HL-60/S4 treated with phorbol 12-myristate 13-acetate at 8.2 ng/mL for 4 days and 3 days (cell line): Measurements from ENCODE around the gene SLC25A52.
"Not testable (repeated sequence)": the region's sequence is repeated elsewhere in the genome, so short reads cannot be mapped to it uniquely, and the experiment has no call there.

ENCODE experiments used
- in situ Hi-C: fragments of 300-500 bp; cut with MboI; formaldehyde crosslinking; loops from 2 replicates; pipeline ENCODE4 v1.15.0; 2022; ENCODE audit warnings: low sequenced_read_pairs

The SLC25A52 gene, protein sequence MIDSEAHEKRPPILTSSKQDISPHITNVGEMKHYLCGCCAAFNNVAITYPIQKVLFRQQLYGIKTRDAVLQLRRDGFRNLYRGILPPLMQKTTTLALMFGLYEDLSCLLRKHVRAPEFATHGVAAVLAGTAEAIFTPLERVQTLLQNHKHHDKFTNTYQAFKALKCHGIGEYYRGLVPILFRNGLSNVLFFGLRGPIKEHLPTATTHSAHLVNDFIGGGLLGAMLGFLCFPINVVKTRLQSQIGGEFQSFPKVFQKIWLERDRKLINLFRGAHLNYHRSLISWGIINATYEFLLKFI

DNA sequence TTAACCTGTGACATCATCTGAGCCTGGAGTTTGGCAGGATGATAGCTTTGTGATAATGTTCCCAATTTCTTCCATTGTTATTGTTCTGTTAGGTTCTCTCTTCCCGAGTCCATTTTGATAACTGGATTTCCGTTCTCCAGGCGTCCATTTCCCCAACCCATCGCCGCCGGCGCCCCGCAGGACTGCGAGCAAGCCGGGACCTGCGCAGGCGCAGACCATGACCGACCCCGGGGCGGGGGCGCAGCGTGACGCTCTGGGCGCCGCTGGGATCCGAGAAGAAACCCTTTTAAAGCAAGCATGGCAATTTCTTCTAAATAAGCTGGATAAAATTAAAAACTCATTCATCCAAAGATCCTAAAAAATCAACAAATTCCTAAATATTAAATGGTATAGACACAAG lies at the start of gene SLC25A52:
SLC25A52 (minus strand) TSS at position 186 of the 400 bp plus-strand sequence. CDS start 219 bp downstream, outside the sequence.
- in situ Hi-C loops, result no loop called here

DNA sequence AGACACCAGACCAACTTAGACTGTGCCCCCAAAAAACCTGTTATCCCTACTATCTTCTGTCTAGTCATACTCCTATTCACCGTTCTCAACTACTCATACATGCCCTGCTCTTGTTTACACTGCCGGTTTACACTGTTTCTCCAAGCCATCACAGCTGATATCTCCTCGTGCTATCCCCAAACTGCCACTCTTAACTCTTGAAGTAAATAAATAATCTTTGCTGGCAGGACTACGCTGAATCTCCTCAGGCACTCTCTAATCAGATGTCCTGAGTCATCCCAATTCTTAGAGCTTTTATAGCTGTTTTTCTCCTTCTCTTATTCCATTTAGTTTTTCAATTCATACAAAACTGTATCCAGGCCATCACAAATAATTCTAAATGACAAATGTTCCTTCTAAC lies 48.4 kb upstream of the SLC25A52 start:
- in situ Hi-C loops, result not testable (repeated sequence)

DNA sequence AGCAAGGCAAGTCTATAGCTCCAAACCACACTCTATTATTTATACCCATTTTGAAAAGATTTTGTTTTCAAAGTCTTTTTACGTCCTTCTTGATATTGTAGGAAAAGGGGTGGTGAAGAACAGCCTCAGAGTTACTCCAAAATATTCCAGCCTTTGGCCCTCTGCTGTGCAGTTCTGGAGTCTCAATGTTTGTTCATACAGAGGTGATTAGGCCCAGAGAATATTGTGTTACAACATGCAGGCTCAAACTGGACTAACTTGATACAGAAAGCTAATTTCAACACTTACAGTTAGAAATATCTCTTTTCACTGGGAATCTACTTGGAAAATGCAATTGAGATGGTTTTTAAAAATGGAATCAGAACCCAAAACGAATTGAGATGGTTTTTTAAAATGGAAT lies 40.4 kb upstream of the SLC25A52 start:
- in situ Hi-C loops, result no loop called here

DNA sequence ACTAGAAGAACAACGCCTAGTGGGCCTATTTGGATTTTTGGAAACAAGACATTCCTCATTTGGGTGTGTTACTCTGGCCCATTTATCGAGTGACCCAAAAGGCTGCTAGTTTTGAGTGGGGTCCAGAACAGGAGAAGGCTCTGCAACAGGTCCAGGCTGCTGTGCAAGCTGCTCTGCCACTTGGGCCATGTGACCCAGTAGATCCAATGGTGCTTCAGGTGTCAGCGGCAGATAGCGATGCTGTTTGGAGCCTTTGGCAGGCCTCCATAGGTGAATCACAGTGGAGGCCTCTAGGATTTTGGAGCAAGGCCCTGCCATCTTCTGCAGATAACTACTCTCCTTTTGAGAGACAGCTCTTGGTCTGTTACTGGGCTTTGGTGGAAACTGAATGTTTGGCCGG lies 38.6 kb upstream of the SLC25A52 start:
- in situ Hi-C loops, result not testable (repeated sequence)

DNA sequence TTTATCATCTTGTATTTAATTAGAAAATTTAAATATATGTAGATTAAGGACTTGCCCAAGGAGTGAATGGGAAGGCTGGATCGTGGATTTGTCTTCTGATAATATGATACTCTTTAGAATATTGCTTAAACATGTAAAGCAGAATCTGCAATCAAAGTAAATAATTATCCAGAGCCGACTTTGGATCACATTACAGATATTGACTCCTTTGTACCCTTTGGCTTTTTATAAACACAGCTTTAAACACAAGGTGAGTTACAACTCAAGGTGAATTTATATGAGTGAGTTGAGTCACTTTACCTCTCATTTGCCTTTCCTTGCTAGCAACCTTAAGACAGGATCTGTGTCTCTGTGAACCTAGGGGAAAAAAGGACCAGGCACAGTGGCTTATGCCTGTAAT lies 37.7 kb upstream of the SLC25A52 start:
- in situ Hi-C loops, result no loop called here

DNA sequence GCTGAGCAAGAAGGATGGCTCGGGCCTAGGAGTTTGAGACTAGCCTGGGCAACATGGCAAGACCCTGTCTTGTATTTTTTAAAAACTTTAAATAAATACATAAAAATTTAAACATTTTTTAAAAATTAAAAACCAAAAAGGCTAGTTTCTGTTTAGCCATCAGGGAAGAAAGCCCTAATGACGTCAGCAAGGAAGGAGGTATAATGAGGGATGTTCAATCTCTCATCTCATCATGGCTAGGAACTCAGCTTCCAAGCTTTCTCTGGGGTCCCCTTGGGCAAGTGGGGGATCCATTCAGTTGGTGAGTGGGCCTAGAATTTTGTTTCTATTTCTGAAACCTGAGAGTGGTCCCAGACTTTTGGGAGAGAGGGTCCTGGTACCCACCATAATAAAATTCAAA lies 35.1 kb upstream of the SLC25A52 start:
- in situ Hi-C loops, result no loop called here

DNA sequence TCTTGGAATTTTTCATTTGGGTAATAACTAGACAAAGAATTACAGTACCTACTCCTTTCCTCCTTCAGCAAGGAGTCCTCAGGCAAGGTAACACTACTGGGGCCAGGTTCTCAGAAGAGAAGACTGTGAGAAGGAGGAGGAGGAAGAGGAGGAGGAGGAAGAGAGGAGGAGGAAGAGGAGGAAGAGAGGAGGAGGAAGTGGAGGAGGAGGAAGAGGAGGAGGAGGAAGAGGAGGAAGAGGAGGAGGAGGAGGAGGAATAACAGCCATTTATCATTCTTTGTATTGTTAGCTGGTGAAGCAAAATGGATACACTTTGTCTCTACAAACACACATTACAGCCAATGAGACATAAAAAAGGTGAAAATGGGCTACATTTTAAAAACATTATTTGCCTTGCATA lies 32.9 kb upstream of the SLC25A52 start:
- in situ Hi-C loops, result no loop called here

DNA sequence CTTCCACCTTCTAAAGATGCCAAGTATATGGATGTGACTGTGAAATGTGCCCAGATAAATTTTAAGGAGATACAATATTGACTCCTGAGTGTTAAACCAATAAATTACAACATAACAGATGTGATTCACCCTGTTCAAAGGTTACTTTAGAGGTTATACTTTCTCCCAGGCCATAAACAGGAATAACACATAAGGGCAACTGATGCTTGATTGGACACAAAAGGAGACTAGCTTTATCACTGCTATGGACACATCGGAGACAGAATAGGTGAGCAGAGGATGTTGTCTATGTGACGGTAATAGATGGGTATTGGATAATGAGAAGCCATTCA lies 31.9 kb upstream of the SLC25A52 start:
- in situ Hi-C loops, result no loop called here

DNA sequence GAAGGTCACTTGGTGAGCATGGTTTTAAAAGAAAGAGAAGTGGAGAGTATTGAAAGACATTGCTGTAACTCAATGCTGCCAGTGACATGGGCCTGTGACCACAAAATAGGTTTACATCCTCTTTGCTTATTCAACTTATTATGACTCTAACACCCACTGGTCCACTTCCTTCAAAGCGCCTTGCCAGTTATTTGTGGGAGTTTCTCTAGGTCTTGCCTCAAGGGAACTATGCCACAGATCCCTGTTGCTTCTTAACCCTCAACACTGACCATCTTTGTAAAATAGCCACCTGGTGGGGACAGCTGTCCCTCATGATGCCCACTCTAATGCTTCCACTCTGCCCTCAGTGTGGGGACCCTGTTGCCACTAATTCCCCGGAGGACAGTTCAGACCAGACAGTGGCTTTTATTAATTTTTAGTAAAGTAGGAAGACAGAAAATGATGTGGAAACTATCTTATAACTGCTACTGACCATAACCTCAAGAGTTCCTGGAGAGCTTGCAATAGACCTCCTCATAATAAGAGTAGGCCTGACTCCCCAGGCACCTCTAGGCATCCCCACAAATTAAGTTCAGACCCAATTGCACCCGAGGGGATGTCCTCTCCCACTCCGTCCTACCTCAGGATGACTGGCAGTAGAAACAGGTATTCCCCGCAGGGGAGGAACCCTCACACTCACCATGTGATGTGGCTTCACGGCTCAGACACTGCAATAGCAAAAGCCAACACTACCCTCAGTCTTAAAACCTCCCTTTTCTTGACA lies 31.3 kb upstream of the SLC25A52 start:
- in situ Hi-C loops, result no loop called here

- in situ Hi-C loops, result no loop called here
Measured at GRCh38 chr18:31789409-31789808, 28.7 kb upstream of the SLC25A52 start.

- in situ Hi-C loops, result no loop called here
Measured at GRCh38 chr18:31783059-31783458, 22.4 kb upstream of the SLC25A52 start.

DNA sequence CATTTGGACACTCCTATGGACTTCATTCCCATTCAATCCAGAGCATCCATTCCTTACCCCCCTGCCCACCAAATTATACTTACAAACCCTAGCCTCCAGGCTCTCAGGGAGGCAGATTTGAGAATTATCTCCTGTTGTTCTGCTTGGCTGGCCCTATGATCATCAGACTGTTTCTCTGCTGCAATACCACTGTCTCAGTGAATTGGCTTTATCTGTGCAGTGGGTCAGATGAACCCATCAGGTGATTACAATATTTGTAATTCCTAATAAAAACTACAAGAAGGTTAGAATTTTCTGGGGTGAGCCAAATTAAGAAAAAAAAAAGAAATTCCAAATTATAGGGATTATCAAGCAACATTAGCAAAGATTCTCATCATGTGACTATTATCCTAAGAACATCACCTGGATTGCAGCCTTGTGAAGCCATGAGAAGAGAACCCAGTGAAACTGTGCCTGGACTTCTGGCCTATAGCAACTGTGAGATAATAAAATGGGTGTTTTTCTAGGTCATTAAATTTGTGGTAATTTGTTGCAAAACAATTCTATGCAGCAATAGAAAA lies 17.8 kb upstream of the SLC25A52 start:
- in situ Hi-C loops, result no loop called here

DNA sequence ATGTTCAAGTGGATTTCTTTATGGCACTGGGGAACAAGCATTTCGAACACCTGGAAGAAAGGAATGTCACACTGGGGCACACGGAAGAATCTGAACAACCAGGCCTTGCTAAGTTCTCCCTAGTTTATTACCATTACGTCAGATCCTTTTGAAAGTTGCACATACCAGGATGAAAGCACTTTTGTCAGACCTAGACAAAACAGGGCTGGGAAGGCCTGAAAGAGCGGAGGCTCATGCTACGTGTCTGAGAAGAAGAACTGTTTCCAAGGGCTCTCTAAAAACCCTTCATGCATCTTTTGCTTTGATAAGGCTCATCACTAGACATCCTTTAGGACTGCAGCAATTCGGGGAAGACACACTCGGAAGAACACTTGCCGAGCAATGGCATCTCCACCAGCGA lies 15.4 kb upstream of the SLC25A52 start:
- in situ Hi-C loops, result no loop called here

DNA sequence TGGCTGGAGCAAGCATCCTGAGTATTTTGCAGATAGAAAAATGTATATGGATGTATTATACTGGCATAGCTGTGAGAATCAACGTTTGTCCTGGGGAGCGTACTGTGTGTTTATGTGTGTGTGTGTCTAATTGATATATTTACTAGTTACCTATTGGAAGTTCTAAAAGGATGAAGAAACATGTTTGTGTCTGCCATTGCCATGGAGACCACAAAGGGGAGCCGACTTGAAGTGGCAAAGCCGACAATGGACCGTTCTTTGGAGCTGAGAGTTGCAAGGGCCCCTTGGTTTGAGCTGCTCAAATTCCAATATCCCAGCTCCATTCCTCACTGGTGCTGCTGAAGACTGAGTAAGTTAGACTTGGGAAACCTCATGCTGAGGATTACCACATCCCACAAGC lies 14.3 kb upstream of the SLC25A52 start:
- in situ Hi-C loops, result no loop called here

GRCh38 chr18:31774477-31774785 lies 13.8 kb upstream of the SLC25A52 start:
- in situ Hi-C loops, result no loop called here

GRCh38 chr18:31773774-31774476 lies 13.2 kb upstream of the SLC25A52 start:
- in situ Hi-C loops, result no loop called here

DNA sequence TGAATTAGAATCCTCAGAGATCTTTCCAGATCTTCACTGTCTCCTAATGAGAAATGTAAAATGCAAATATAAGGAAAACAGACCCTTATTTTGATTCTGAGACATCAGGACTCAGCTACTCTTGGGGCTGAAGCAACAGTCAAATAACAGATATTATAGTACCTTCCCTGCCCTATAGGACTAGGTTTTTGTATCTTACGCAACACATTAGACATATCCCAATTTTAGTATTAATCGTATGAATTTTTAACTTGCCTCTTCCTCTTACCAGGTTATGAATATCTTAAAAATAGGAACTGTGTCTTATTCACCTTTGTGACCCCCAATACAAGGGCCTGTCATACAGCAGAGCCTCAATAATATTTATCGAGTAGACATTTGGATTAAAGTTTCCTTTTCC lies 12.0 kb upstream of the SLC25A52 start:
- in situ Hi-C loops, result no loop called here

DNA sequence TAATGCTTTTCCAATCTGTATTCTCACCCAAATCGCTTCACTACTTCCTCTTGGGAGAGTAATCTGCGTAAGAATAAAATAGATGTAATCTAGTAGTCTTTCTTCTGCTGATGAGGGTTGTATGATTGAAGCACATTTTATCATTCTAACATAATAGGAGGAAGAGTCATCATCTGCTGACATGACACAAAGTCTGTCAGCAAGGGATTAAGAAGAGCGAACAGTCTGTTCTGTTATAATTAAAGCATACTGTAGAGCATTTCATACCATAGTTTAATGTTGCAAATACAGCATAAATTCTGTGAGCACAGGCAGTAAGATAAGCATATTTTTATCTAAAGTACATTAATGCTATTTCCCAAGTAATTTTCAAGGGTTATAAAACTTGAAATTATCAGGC lies 10.4 kb downstream of the SLC25A52 start:
- in situ Hi-C loops, result no loop called here

DNA sequence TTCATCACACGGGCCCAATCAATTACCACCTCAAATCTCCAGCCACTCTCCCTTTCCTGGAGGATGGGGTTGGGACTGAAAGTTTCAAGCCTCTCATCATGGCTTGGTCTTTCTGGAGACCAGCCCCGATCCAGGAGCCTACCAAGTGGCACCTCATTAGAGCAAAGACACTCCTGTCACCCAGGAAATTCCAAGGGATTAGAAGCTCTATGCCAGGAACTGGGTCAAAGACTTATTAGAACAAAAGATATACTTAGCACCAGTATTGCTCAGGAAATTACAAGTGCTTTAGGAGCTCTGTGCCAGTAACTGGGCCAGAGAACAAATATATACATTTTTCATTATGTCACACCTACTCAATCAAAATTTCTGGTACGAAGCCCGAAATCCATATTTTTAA lies 14.3 kb downstream of the SLC25A52 start:
- in situ Hi-C loops, result no loop called here

DNA sequence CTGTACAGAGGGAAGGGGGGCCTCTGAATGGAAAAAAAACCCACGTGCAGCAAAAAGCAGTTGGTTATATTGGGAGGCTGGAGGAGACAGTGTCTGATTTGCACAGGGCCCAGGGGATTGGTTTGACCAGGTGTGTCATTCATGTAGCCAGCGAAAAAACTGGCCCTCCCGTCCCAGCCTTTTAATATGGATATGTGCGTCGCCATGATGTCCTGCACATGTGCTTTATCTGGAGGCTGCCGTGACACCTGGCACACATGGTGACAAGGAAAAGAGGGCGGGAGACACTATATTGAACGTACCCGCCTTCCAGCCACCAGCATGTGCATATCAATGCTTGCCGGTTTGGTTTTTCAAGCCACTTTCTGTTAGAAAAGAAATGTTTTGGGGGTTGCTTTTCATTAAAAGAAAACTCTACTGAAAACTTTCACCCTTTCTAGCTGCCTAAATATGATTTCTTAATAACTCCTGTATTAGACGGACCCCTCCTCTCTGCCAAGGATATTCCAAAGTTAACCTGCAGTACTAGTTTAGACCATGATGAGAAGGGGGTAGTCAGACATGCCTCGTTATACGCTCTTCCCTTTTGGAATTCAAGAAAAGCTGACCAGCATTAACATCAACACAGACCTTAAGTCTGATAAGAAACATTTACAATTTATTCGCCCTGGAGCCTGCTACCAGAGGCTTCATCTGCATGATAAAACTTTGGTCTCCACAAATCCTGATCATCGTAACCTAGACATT lies 16.2 kb downstream of the SLC25A52 start:
- in situ Hi-C loops, result no loop called here

DNA sequence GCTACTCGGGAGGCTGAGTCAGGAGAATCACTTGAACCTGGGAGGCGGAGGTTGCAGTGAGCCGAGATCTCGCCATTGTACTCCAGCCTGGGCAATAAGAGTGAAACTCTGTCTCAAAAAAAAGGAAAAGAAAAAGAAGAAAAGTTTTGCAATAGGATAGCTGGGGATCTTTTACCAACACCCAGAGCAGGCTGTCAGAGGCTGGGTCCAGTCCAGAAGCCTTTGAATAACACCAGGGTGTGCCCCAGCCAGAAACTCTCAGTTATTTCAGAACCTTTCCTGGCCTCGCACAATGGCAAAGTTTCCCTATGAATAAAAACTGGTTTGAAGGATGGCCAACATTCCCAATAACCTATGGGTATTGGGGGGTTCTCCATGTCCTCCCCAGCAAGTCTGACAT lies 17.1 kb downstream of the SLC25A52 start:
- in situ Hi-C loops, result not testable (repeated sequence)
